22Rv1 (cell line): Measurements from ENCODE around the gene ATP1B1.
"Not testable (repeated sequence)": the region's sequence is repeated elsewhere in the genome, so short reads cannot be mapped to it uniquely, and the experiment has no call there.

ENCODE experiments used
- H3K27ac ChIP-seq: fragments of 450-650 bp; 2 replicates; pipeline ENCODE4 v1.5.1; 2017
- ZFX ChIP-seq: fragments of 450-650 bp; IDR thresholded peaks from 2 replicates; pipeline ENCODE4 v1.6.1; 2017; ENCODE audit warnings: antibody characterized with exemption, borderline replicate concordance
- TF ChIP-seq, protein P1 (sequence below): fragments of 450-650 bp; IDR thresholded peaks from 2 replicates; pipeline ENCODE4 v1.5.1; 2017; ENCODE audit warnings: mild to moderate bottlenecking

The ATP1B1 gene

GRCh38 chr1:169160845-169161495, 54.5 kb downstream of the ATP1B1 start:
- H3K27ac ChIP-seq, result no peak overlapping the region

GRCh38 chr1:169161496-169162194, 55.2 kb downstream of the ATP1B1 start:
- no peak for TF ChIP-seq ZFX
- TF ChIP-seq, protein P1, sequence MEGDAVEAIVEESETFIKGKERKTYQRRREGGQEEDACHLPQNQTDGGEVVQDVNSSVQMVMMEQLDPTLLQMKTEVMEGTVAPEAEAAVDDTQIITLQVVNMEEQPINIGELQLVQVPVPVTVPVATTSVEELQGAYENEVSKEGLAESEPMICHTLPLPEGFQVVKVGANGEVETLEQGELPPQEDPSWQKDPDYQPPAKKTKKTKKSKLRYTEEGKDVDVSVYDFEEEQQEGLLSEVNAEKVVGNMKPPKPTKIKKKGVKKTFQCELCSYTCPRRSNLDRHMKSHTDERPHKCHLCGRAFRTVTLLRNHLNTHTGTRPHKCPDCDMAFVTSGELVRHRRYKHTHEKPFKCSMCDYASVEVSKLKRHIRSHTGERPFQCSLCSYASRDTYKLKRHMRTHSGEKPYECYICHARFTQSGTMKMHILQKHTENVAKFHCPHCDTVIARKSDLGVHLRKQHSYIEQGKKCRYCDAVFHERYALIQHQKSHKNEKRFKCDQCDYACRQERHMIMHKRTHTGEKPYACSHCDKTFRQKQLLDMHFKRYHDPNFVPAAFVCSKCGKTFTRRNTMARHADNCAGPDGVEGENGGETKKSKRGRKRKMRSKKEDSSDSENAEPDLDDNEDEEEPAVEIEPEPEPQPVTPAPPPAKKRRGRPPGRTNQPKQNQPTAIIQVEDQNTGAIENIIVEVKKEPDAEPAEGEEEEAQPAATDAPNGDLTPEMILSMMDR, result no peak
- H3K27ac ChIP-seq, result no peak overlapping the region

More at GRCh38 chr1:169160845-169161495, 54.5 kb downstream of the ATP1B1 start:
- no peak for TF ChIP-seq ZFX
- TF ChIP-seq, protein P1, result no peak

GRCh38 chr1:169163059-169163458, 56.6 kb downstream of the ATP1B1 start:
- H3K27ac ChIP-seq, result no peak overlapping the region
- TF ChIP-seq, protein P1, result no peak
- TF ChIP-seq ZFX, result no peak

- TF ChIP-seq ZFX, result no peak
- TF ChIP-seq, protein P1, result no peak
- H3K27ac ChIP-seq, result no peak overlapping the region
Observed at GRCh38 chr1:169175461-169175860, 69.0 kb downstream of the ATP1B1 start.

DNA sequence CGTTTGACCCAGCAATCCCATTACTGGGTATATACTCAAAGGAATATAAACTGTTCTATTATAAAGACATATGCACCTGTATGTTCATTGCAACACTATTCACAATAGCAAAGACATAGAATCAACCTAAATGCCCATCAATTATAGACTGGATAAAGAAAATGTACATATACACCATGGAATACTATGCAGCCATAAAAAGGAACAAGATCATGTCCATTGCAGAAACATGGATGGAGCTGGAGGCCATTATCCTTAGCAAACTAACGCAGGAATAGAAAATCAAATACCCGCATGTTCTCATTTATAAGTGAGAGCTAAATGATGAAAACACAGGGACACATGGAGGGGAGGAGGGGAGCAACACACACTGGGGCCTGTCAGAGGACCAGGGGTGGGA, 72.9 kb downstream of the ATP1B1 start:
- not testable (repeated sequence) for H3K27ac ChIP-seq

DNA sequence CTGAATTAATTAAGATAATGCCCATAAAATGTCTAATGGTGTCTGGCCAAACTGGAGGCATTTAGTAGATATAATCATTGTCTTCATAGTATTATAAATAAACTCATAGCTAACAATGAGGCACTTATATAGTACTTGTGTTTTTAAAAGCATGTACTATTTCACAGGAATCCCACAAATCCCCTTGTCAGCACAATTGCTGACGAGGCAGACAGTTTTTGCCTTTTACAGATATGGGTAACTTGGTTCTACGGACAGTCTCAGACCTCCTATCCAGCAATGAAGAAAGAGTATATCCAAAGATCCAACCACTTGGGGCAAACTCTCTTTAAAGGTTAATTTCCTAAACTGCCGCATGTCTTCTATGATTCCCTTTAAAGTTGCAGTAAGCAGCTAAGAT, 73.7 kb downstream of the ATP1B1 start:
- H3K27ac ChIP-seq, result no peak overlapping the region
- TF ChIP-seq ZFX, result no peak
- TF ChIP-seq, protein P1, result no peak
